Measurements from ENCODE around the gene TEX12.
"Not testable (repeated sequence)": the region's sequence is repeated elsewhere in the genome, so short reads cannot be mapped to it uniquely, and the experiment has no call there.

Gene TEX12

GRCh38 chr11:112163875-112164685 lies 3.1 kb upstream of the TEX12 start, which contains the start of gene IL18:
Gene IL18 (minus strand): TSS chr11:112164094. CDS start chr11:112155053, 9,041 bp downstream.
- DNase-seq, result no peak

- DNase-seq, result no peak
Measured at GRCh38 chr11:112165049-112165448, 2.1 kb upstream of the TEX12 start.

GRCh38 chr11:112166562-112166961 lies 610 bp upstream of the TEX12 start:
- no peak for DNase-seq

DNA sequence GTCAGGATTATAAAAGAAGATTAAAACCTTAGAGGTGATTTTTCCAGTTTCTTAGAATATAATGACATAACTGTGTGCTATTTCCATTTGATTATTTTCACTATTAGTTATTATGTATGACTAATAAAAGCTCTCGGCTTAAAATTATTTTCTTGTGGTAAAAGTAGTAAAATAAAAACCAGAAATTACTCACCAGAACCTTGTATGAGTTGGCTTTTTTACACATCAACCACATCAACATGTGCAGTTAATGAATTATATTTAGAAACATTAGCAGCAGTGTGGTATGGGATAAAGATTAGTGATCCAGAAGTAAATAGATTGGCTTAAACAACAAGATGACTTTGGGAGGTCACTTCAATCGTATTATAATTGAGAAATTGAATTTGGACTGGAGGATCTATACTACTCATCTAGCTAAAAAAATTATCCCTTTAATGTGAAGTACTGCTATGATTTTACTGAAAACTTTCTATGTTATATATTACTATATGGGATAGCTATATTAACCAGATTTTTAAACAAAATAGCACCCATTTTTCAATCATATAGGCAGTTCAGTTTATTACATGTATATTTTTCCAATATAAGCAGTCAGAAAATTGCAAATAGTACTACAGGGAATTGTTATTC lies 5.3 kb downstream of the TEX12 start:
- DNase-seq, result no peak

DNA sequence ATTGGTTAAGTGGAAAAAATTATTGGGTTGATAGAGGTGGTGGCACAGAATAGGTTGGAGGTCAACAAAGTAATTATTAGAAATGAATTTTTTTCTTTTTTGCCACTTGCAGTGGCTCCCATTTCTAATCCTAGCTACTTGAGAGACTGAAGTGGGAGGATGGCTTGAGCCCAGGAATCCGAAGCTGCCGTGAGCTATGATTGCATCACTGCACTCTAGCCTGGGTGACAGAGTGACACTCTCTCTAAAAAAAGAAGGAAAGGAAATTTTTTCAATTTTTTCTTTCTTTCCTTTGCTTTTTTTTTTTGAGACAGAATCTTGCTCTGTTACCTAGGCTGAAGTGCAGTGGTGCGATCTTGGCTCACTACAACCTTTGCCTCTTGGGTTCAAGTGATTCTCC lies 6.0 kb downstream of the TEX12 start:
- no peak for DNase-seq

GRCh38 chr11:112174789-112175598 lies 7.8 kb downstream of the TEX12 start, which contains the start of gene BCO2:
Gene BCO2 (plus strand): TSS chr11:112175512. CDS start chr11:112175602, 90 bp downstream.
- DNase-seq, result peak; percentile 72

DNA sequence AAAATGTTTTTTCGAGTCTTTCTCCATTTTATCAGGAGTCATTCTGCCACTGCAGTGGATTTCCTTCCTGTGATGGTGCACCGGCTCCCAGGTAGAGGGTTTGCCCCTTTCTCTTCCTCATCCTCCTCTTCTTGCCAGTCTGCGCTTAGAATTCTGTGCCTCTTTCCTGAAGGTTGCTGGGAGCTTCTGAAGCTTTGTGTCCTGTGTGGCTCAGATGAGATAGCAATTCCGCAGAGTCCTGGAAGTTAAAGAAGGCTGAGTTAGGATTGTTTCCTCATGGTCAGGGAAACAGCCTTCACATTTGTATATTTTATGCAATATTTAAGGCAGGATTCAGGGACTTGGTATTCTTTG lies 8.4 kb downstream of the TEX12 start:
- no peak for DNase-seq

- DNase-seq, result no peak
Measured at GRCh38 chr11:112176077-112176476, 8.9 kb downstream of the TEX12 start.

- no peak for DNase-seq
Measured at GRCh38 chr11:112177589-112177988, 10.4 kb downstream of the TEX12 start.

GRCh38 chr11:112178428-112178827 lies 11.3 kb downstream of the TEX12 start:
- no peak for DNase-seq

- DNase-seq, result no peak
Measured at GRCh38 chr11:112178936-112179335, 11.8 kb downstream of the TEX12 start.

- DNase-seq, result no peak
Measured at GRCh38 chr11:112179601-112180000, 12.4 kb downstream of the TEX12 start.

- DNase-seq, result no peak
Measured at GRCh38 chr11:112182867-112183266, 15.7 kb downstream of the TEX12 start.

DNA sequence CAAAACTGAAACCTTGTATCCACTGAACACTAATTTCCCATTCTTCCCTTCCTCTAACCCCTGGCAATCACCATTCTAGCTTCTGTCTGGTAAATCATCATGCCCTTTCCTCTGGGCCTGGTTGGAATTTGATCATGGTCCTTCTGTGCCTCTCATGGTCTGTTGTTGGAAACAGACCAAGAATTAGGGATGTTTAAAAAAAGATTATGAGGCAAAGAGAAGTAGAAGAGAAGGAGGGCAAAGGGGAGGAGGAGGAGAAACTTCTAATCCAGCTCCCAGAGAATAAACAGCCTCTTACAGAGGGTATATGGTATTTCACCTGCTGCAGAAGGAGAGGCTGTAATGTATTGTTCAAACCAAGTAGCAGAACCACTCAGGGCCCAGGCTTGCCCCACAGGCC lies 18.7 kb downstream of the TEX12 start:
- no peak for DNase-seq

DNA sequence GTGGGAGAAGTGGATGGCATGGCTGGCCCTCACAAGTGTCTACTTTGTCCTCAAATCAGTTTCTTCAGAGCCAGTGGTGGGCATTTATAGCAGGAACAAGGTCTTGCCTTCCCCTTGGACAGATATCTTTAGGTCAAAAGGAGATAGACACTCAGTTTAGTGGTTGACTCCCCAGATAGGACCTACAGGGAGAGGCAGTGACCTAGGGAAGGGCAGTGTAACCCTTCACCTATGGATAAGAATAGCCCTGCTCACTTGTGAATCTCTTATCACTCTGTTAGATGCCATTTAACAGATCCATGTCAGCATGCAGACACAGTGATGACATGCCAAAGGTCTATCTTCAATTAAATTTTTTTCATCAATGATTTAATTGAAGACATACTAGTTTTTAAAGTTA lies 19.1 kb downstream of the TEX12 start:
- no peak for DNase-seq

- DNase-seq, result not testable (repeated sequence)
Measured at GRCh38 chr11:112195113-112195512, 27.9 kb downstream of the TEX12 start.

- peak; percentile 9 for DNase-seq
Measured at GRCh38 chr11:112195951-112196351, 28.8 kb downstream of the TEX12 start.

DNA sequence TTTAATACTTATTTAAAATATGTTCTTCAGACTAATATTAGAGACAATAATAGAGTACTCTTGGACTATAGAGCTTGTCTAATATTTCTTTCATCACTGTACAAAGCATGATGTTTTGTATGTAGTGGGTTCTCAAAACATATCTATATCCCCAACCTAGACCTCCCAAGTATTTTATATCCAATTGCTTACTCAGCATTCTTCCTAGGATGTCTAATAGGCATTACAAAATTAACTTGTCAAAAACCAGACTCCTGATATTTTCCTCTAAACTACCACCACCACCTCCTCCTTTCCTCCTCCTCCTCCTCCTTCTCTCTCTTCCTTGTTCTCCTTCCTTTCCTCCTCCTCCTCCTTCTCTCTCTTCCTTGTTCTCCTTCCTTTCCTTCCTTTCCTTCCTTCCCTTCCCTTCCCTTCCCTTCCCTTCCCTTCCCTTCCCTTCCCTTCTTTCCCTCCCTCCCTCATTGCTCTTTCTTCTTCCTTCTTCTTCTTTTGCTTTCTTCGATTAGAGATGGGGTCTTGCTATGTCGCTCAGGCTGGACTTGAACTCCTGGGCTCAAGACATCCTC lies 29.4 kb downstream of the TEX12 start:
- DNase-seq, result no peak

- not testable (repeated sequence) for DNase-seq
Measured at GRCh38 chr11:112199101-112199500, 31.9 kb downstream of the TEX12 start.

GRCh38 chr11:112200252-112200651 lies 33.1 kb downstream of the TEX12 start:
- DNase-seq, result no peak

GRCh38 chr11:112206071-112206470 lies 38.9 kb downstream of the TEX12 start:
- DNase-seq, result no peak

DNA sequence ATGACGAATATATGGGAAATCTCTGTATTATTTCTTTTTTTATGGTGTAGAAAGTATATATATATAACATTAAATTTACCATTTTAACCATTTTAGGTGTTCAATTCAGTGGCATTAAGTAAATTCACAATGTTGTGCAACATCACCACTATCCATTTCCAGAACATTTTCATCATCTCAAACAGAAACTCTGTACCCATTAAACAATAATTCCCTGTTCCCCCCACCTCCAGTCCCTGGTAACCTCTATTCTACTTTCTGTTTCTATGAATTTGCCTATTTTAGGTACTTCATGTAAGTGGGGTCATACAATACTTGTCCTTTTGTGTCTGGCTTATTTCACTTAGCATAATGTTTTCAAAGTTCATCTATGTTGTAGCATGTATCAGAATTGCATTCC lies 43.7 kb downstream of the TEX12 start:
- DNase-seq, result no peak

DNA sequence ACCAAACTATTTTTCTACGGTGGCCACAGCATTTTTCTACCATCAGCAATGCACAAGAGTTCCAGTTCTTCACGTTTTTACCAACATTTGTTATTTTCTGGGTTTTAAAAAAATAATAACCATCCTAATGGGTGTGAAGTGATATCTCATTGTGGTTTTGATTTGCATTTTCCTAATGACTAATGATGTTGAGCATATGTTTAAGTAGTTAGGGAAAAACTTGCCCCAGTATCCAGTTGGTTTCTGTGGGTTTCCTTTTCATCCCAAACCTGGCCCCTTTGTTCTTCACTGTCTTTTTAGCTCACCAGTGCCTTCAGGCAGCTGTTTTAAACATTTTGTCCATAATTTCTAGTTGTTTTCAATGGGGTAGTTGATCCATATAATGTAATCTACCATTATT lies 44.4 kb downstream of the TEX12 start:
- DNase-seq, result no peak

Data from right kidney (tissue), 1 donor.